ENCODE measurements around the gene SPARC. TPM values are rescaled to one million over a fixed set of nuclear protein-coding genes. Genes with fewer than 3 reads are reported as not detected.

SPARC gene
- total RNA-seq, 6 donors from 2014 or later: 234 to 1,553 (median 581) TPM

- DNase-seq: no peak
- Histone ChIP-seq H3K4me3 (no peak overlapping the region), H3K27me3 (no peaks in the 10 kb centered on the region), H3K9me3 (no peaks in the 10 kb centered on the region), H3K27ac (peak overlapping the region in 3 of 4 donors; percentile 72 to 91 (median 88)), H3K4me1 (peaks cover 42 to 55% (median 54%) of the 10 kb centered on the region in 4 donors), H3K36me3 (peaks cover 8 to 64% (median 31%) of the 10 kb centered on the region in 4 donors)
- 55 to 58% methylated on average over 4 of the region's 4 CpGs for WGBS, 2 donors
- ATAC-seq (ENCODE audit: low FRiP score in 2 of 2): no peak
- no peak for TF ChIP-seq EP300 (IDR thresholded peaks at IDR 0.05)
- TF ChIP-seq CTCF (IDR thresholded peaks at IDR 0.05): no peak
- no peak for TF ChIP-seq POLR2AphosphoS5 (IDR thresholded peaks at IDR 0.05)
- TF ChIP-seq POLR2A (IDR thresholded peaks at IDR 0.05): no peak
These were observed 24.6 kb downstream of the SPARC start for GRCh38 chr5:151661968-151662732.

DNA sequence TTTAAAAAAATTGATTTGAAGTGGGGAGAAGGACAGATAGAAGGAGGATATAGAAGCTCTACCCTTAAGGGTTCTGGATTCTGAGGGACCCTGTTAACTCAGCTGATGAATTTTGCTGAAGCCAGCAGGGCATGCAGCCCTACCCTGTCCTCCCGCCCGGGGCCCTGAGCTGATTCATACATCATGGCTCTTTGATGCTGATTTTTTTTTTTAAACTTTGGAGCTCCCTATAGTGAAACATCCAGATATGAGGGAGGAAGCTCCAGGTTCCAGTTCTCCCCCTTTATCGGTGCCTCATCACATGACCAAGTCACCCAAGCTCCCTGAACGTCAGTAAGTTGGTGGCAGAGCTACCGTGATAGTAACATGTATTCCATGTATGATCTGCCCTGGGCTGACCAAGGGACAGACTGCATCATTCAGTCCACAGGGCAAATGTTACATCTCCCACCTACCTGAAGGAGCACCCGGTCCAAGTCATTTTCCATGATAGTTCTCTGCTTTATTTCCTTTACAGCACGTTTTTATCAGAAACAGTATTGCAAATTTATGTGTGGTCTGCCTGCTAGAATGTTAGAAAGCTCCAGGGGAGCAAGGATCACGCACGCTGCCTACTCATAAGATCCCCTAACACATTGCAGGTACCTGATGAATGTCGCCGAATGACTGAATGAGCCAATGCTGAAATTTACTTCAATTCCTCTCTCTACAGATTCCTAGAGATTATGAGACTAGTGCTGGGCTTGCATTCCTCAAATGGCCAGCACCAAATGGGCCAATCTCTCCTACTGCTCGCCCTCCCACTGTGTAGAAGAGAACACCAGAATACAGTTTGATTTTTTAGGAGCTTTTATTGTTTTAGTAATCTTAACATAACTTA is 25.9 kb downstream of the SPARC start:
- TF ChIP-seq CTCF (IDR thresholded peaks at IDR 0.05) (no peak), POLR2A (IDR thresholded peaks at IDR 0.05) (no peak)
- peaks cover 33 to 43% (median 41%) of the 10 kb centered on the region in 4 donors for H3K4me1 ChIP-seq
- ATAC-seq (ENCODE audit: low FRiP score in 2 of 2): peak in 1 of 2 donors; percentile 37
- H3K27ac ChIP-seq: peak overlapping the region in 3 of 4 donors; percentile 18 to 67 (median 43)
- H3K4me3 ChIP-seq: no peak overlapping the region
- WGBS, 2 donors: 67 to 76% methylated on average over 12 of the region's 12 CpGs
- no peaks in the 10 kb centered on the region for H3K27me3 ChIP-seq
- H3K36me3 ChIP-seq: peaks cover 4 to 52% (median 21%) of the 10 kb centered on the region in 4 donors
- H3K9me3 ChIP-seq: no peaks in the 10 kb centered on the region
- no peak for DNase-seq

DNA sequence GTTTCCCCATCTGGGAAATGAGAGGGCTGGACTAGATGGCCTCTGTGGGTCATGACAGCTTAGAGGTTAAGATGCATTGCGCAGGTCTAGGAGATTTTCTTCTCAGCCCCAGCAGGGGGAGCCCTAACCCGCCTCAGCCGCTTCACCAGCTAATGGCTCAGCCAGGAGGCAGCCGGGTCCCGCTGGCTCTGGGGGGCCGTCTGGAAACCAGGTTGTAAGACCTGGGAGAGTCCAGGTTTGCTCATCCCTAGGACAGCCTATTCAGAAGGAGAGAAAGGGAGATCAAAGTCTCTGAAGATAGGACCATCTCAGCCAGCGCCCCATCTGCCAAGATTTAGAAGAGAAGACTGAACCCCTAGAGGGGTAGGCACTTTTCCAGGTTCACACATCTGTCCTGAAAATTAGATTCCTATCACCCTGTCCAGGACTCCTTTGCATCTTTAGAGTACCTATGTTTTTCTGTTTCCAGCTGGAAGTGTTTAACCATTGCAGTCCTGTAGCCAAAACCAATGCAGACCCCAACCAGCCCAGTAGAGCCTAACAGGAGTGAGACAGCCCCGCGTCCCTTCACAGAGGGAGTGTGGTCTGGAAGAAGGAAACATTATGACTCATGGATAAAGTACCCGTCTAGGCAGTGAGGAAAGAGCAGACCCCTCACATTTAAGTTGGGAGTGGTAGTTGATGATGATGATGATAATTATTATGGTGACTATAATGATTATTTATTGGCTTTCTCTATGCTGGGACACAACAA is 27.5 kb downstream of the SPARC start:
- Histone ChIP-seq H3K4me1 (peaks cover 16 to 26% (median 25%) of the 10 kb centered on the region in 4 donors), H3K4me3 (no peak overlapping the region), H3K27ac (peak overlapping the region in 2 of 4 donors; percentile 47 to 56), H3K27me3 (no peaks in the 10 kb centered on the region), H3K36me3 (peaks cover 0 to 36% (median 13%) of the 10 kb centered on the region in 4 donors), H3K9me3 (no peaks in the 10 kb centered on the region)
- DNase-seq (peak; percentile 78 to 88), ATAC-seq (ENCODE audit: low FRiP score in 2 of 2) (peak; percentile 89 to 93)
- 28 to 61% methylated on average over 5 to 10 of the region's 10 CpGs for WGBS, 2 donors
- TF ChIP-seq CTCF (IDR thresholded peaks at IDR 0.05) (peak; percentile 80 to 89 (median 84)), POLR2AphosphoS5 (IDR thresholded peaks at IDR 0.05) (no peak)

GRCh38 chr5:151657114-151657513 is 29.6 kb downstream of the SPARC start:
- DNase-seq: no peak
- Histone ChIP-seq H3K4me1 (peaks cover 0 to 11% (median 8%) of the 10 kb centered on the region in 4 donors), H3K4me3 (no peak overlapping the region), H3K36me3 (peaks cover 0 to 15% (median 3%) of the 10 kb centered on the region in 4 donors), H3K9me3 (no peaks in the 10 kb centered on the region), H3K27ac (no peak overlapping the region), H3K27me3 (no peaks in the 10 kb centered on the region)
- no peak for ATAC-seq (ENCODE audit: low FRiP score in 2 of 2)
- TF ChIP-seq EP300 (IDR thresholded peaks at IDR 0.05) (no peak), CTCF (IDR thresholded peaks at IDR 0.05) (no peak), POLR2AphosphoS5 (IDR thresholded peaks at IDR 0.05) (no peak), POLR2A (IDR thresholded peaks at IDR 0.05) (no peak)
- 85 to 100% methylated on average over 1 of the region's 1 CpG for whole genome bisulfite sequencing, 2 donors
